ENCODE results near the gene PHLDB3. TPM values are rescaled to one million over a fixed set of nuclear protein-coding genes. Genes with fewer than 3 reads are reported as not detected.

Gene PHLDB3
- total RNA-seq, 1 donor: 8.0 TPM

DNA sequence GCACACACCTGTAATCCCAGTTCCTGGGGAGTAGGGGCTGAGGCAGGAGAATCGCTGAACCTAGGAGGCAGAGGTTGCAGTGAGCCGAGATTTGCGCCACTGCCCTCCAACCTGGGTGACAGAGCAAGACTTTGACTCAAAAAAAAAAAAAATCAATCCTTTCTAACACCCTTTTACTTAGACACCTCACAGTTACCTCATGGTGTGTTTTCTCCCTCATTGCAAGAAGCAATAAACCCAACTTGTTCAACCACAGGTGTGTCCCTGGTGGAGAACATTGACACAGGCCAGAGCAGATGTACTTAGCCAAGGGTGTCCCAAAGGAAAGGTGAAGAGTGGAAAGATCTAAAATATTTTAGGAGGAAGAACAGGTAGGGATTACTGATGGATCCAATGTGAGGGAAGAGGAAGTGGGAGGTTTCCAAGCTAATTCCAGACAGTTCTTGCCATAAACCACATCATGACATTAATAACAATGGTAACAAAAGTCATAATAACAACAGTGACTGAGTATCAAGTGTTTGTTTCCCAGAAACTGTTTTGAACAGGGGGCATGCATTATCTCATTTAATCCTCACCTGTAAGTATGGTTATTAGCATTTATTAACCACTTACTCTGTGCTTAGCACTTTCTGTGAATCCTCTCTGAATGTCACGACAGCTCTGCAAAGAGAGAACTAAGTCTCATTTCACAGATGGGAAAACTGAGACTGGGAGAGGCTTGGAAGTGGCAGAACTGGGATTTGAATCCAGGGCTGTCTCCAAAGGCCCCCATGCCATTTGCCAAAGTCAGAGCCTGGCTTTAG lies 36.0 kb downstream of the PHLDB3 start:
- DNase-seq (ENCODE audit: low read depth): no peak
- H3K4me3 ChIP-seq (ENCODE audit: low read depth, low read length): no peak overlapping the region
- TF ChIP-seq, protein P1, sequence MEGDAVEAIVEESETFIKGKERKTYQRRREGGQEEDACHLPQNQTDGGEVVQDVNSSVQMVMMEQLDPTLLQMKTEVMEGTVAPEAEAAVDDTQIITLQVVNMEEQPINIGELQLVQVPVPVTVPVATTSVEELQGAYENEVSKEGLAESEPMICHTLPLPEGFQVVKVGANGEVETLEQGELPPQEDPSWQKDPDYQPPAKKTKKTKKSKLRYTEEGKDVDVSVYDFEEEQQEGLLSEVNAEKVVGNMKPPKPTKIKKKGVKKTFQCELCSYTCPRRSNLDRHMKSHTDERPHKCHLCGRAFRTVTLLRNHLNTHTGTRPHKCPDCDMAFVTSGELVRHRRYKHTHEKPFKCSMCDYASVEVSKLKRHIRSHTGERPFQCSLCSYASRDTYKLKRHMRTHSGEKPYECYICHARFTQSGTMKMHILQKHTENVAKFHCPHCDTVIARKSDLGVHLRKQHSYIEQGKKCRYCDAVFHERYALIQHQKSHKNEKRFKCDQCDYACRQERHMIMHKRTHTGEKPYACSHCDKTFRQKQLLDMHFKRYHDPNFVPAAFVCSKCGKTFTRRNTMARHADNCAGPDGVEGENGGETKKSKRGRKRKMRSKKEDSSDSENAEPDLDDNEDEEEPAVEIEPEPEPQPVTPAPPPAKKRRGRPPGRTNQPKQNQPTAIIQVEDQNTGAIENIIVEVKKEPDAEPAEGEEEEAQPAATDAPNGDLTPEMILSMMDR (IDR thresholded peaks at IDR 0.05; ENCODE audit: insufficient read depth, low read length): no peak

DNA sequence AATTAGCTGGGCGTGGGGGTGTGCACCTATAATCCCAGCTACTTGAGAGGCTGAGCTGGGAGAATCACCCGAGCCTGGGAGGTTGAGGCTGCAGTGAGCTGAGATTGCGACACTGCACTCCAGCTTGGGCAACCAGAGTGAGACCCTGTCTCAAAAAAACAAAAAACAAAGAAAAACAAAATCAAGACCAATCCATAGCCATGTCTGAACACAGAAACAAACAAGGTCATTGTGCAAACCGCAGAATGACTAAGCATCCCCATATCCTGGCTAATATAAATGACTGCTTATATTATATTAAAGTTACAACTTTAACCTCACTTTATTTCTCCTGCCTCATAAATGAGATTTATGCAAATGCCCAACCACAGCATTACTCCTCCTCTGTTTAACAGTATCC lies 36.8 kb downstream of the PHLDB3 start:
- H3K4me3 ChIP-seq (ENCODE audit: low read depth, low read length): no peak overlapping the region
- TF ChIP-seq, protein P1 (IDR thresholded peaks at IDR 0.05; ENCODE audit: insufficient read depth, low read length): no peak
- DNase-seq (ENCODE audit: low read depth): peak; percentile 45

DNA sequence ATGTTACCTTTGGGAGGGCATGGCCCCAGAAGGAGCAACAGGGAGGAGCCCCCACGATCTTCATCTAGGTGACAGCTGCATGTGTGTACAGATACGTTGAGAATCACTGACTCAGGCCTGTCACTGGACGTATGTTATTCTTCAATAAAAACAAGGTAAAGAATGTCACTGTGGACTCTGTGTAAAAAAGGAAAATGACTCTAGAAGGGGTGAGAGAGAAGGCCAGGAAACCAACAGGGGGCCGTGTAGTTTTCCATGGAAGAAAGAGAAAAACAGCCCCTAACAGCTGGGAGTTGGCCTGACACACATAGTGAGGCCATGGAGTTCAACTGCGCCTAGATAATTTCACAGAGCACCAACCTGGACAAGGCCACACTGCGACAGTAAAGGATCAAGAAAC lies 37.3 kb downstream of the PHLDB3 start:
- DNase-seq (ENCODE audit: low read depth): no peak
- H3K4me3 ChIP-seq (ENCODE audit: low read depth, low read length): no peak overlapping the region
- TF ChIP-seq, protein P1 (IDR thresholded peaks at IDR 0.05; ENCODE audit: insufficient read depth, low read length): no peak

DNA sequence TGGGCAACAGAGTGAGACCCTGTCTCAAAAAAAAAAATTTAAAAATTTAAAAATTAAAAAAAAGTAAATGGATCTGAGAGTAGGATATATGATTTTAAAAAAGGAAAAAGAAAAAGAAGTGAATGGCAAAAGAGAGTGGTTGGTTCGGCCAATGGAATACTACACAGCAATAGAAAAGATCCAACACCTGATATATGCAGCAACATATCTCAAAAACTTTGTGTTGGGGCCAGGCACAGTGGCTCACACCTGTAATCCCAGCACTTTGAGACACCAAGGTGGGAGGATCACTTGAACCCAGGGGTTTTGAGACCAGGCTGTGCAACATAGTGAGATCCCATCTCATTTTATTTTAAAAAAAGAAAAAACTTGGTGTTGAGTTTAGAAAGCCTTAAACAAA lies 37.8 kb downstream of the PHLDB3 start:
- DNase-seq (ENCODE audit: low read depth): no peak
- no peak overlapping the region for H3K4me3 ChIP-seq (ENCODE audit: low read depth, low read length)
- TF ChIP-seq, protein P1 (IDR thresholded peaks at IDR 0.05; ENCODE audit: insufficient read depth, low read length): no peak

DNA sequence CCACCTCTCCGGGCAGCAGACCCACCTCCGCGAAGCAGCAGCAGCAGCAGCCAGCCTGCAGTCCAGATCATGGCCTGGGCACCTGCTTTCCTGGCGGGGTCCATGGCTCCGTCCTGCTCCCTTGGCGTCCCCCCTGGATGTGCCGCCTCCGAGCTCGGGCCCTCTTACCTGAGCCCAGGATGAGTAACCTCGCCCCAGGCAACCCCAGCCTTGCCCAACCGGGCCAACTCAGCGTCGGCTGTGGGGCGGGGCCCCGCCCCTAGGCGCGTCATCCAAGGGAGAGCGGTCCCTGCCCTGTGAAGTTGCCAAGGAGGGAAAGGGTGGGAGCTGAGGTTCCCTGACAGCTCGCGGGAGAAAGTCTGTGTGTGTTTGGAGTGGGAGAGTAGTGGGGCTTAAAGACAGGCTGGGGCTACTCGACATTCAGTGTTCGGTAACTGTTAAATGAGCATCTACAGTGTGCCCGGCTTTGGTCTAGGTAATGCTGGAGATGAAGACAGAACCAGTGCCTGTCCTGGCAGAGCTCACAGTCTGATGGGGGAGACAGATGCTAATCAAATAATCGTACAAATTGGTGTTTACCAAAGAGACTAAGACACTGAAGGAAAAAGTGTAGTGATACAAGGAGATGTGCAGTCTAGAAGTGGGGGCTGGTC lies 39.0 kb downstream of the PHLDB3 start, which contains the start of gene LYPD3:
LYPD3 (minus strand) TSS at position 141 of the 653 bp plus-strand sequence; CDS start at position 104, 37 bp downstream.
- TF ChIP-seq, protein P1 (IDR thresholded peaks at IDR 0.05; ENCODE audit: insufficient read depth, low read length): no peak
- peak within 1 kb of the TSS; percentile 72 for H3K4me3 ChIP-seq (ENCODE audit: low read depth, low read length)
- DNase-seq (ENCODE audit: low read depth): peak; percentile 35

DNA sequence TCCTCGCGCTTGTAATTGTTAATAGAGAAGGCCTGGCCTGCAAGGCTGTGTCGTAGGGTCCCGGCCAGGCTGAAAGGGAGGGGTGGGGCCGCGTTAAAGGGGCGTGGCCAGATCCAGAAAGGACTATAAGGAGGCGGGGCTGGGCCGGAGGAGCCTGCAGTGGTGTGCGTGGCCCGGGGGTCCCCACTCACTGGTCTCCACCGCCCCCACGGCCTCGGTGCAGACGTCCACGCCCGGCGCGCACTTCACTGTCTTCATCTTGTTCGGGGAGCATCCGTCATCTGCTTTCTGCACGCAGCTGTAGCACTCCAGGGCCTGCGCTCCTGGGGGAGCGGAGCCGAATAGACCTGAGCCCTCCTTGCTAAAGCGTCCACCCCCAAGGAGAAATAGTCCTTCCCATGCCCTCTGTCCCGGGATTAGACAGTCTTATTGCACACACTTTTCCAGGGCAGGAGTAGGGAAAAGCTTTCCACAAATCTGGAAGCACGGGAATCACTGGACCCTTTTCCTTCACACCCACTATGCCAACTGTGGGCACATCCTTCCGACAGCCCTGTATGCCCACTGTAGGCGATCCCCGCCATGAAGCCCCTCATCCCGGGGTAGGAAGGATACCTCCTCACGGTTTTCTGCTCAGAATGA lies 40.3 kb downstream of the PHLDB3 start:
- TF ChIP-seq, protein P1 (IDR thresholded peaks at IDR 0.05; ENCODE audit: insufficient read depth, low read length): no peak
- DNase-seq (ENCODE audit: low read depth): no peak
- peak overlapping the region; percentile 72 for H3K4me3 ChIP-seq (ENCODE audit: low read depth, low read length)
